Stimulated activated CD8-positive, alpha-beta memory T cell treated with anti-CD3 and anti-CD28 coated beads, Interleukin-12 subunit alpha, Interleukin-12 subunit beta, amount 100 ng/mL, for 24 hours (primary cell): ENCODE measurements around the gene AOAH.

Experiments
- DNase-seq: peaks from one replicate; pipeline ENCODE4 v3.0.0-alpha.2; 2020; ENCODE audit errors: extremely low read depth

AOAH gene

DNA sequence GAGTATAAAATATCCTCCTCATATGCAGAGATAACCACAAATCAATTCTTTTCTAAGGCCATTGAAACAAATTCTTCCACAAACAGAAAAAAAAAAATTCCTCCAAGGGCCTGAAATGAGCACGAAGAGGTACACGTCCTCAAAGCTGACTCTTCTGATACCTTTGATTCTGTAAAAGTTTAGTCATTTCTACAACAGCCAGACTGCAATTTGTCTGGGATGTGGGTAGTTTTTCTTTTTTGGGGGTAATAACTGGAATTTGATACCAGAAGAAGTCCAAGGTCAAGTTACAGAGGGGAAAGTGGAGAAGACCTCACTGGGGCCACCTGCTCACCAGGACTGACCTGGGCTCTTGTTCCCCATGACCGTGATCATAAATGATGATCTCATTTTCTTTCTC lies 121.8 kb downstream of the AOAH start:
- DNase-seq = no peak

DNA sequence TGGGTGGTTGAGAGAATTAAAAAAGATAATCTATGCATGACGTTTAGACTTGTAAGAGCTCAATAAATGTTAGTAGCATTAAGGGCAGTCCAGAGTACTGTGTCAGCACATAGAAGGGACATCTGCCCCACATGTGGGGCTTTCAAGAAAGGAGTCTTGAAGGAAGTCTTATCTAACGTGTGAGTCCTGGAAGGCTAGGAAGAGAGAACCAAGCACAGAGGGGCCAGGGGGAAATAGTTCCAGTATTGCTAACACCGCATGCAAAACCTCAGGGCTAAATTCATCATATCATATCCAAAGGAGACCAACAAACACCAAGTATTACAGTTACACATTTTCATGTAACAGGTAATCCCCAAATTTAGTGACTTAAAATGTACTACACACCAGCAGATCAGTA lies 122.7 kb downstream of the AOAH start:
- no peak for DNase-seq

DNA sequence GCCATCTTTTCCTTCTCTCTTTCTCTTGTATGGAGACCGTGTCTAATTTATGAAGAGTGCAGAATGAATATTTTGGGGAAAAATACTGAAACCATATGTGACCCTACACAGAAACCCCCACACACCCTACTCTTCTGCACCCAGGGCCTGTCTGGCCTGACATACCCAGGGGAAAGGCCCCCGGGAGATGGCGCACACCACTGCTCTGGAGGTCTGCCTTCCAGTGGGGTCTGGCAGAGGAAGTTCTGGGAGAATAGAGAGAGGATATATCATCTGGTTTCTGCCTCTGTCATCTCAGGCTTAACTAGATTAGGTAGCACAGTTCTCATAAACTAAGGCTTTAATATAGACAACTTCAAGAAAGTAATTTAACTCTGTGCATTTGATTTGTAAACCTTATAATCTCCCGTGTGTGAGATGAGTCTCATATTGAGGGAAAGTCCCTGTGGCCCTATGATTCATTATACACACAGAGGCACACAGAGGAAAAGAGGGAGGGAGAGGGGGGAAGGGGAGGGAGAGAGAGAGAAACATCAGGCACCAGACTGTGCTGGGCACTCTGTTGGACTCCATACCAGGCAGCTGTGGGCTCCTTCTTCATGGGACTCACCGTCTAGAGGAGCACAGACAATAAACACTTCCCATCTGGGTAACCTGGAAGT lies 123.3 kb downstream of the AOAH start:
- no peak for DNase-seq

DNA sequence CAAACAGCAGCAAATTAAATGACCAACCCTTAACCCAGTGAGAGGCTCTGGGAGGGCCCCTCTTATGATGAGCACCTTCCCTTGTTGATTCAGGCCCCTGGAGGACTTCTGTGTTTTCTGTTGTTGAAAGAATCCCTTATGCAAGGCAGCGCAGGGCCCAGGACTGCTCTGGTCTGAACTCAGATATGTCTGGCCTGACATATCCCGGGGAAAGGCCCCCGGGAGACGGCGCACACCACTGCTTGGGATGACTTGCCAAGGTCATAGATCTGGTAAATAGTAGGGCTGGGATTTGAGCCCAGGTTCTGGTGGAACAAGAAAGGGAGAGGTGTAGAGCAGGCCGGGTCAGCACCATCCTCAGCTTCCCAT lies 124.0 kb downstream of the AOAH start:
- DNase-seq = no peak

DNA sequence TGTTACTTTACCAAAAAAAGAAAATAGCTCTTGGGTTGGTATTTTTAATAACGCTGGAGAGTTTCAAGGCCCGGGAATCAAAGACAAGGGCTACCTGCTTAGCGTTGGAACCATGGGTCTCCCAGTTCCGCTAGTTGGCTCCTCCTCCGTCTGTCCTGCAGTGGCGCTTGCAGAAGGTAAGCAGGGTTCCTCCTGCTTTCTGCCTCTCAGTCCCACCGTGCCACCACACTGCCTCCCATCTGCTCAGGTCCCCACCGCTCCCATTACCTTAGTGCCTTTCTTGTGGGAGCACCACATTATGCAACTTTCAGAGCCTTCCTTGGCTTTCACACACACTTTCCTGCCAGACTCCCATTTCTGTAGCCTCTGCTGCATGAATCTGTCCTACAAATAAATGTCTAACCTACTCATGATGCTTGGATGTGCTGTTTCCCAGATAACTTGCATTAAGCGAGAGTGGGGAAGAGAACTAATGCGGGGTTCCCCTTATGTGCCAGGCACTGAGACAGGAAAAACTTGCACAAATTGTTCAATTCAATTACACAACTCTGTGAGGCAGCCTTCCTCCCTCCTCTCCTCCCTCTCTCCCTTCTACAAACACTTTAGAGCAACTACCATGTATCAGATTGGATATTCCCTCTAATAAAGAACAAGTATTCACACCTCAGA lies 124.5 kb downstream of the AOAH start:
- DNase-seq = no peak

DNA sequence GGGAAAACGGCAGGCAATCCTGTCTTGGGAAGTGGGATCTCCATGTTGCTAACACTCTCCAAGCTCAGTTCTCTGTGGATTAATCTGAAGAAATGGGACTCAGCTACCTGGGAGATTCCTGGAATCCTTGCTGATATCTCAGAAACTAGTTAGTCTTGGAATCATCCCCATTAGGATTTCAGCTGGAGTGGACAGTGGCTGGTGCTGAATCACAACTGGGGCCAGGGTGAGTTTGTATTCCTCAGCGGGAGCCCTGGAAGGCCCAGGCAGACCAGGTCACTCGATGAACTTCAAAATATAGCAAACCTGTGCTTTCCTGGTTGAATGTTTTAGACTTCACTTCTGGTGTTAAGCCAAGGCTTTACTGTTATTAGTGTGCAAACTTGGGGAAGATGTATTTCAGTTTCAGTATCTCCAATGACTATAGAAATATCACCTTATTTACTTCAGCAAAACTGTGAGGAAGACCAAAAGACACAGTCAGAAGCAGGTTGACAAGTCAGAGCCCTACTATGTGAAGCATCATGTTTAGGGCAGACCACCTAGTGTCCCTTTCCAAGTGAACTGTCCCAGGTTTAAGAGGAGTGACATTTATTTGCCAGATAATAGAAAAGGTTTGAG lies 126.1 kb downstream of the AOAH start:
- no peak for DNase-seq

DNA sequence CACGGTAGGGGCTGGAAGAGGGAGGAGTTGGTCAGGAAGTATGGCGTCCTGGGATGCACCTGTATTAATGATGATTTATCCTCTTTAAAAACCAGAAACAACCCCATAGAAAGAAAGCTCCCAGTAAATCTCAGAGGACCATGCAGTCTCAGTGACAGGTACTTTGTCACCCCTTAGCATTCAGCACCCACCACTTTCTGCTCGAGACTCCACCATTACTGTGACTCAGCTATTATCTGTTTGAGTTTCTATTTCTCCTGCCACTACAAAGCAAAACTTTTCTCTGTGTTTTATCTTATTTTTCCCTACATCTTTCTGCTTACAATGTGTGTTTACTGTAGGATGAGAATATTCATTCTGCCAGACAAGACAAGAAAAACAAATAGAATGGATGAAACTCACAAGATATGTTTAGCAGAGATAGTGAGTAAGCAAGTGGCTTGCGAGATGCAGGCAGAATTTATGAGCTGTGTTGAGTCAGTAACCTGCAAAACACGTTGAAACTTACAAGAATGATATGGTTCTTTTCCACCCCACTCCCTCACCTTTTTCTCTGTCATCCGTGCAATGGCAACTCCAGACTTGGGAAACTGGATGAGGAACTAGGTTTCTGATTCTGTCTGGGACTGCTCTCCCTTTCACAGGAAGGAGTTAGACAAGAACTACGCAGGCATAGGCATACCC lies 127.1 kb downstream of the AOAH start:
- no peak for DNase-seq

DNA sequence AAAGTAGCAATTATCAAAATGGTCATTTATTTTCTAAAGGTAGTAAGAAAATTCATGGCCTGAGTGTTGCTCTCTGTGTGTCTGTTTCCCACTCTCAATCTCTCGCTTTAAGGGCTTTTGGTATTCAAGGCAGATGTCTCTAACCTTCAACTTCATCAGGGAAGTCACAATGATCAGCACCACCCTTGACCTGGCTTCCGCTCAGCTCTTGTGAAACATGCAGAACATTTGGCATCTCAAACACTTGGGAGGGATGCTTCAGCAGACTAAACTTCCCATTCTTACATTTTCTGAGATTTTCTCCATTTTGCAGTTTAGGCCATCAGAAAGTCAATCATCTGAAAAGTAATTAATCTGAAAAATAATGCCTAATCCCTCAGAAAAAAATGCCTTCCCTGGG lies 129.8 kb downstream of the AOAH start:
- DNase-seq = no peak

DNA sequence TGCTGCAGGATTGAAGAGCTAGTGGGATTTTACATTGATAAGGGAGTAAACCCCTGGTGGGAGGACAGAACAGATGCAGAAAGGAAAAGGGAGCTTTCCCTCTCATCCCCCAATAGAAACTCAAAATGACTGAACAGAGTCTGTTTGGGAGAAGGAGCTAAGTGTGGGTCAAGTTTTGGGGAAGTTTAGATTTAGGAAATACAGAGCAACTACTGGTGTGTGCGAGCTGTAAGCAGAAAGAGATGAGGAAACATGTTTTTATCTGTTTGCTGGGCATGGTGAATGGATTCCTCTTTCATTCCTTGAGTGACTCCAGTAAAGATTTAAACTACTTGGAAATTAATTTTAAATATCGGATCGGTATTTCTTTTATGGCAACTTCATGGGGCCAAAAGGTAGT lies 132.7 kb downstream of the AOAH start:
- DNase-seq = no peak

DNA sequence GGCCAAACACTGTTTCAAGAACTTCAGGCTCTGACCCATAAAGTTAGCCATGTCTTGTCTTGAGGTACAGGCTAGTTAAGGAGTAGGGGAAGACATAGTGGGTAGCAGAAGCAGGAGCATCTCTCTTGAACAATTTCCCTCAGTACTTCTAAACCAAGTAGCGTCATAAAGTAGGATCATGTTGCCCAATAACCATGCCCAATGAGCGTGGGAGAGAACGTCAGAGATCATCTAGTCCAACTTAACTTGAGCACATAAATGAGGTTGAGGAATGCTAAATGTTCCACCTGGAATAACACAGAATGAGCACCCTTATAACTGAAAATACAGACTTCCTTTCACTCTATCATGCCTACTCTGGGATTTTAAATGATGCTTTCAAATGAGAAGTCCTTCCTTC lies 134.9 kb downstream of the AOAH start:
- DNase-seq = no peak

DNA sequence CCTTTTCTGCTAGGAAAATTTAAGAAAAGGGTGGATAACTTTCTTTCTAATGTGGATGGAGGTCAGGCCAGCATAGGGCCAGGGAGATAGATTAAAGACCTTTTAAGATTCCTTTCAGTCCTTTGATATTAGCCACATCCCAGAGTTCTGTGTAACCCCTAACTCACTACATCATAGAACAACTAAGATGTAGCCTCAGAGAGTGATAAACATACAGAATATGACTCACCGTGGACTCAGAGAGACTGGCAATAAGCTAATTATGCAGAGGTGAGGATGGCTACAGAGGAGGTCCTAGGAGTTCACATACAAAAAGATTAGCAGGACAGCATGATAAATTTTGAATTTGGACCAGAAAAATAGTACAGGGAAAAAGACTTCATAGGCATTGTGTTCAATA lies 141.0 kb downstream of the AOAH start:
- no peak for DNase-seq

DNA sequence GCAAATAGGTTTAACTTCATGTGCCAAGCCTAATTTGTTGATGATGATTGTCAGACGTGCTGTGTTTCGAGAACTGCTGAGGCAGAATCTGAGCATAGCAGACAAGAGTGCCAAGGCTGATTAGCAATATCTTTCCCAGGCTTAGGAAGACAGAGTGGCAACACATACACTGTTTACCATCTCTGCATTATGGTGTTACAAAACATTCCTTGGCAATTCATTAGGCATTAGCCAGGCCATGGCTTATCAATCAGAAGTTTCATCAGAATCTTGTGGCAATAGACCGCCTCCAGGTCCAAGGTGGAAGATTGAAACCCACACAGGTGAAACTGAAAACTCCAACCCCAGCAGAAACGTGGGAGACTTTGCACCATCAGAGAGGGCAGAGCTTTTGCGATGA lies 148.5 kb downstream of the AOAH start:
- no peak for DNase-seq

DNA sequence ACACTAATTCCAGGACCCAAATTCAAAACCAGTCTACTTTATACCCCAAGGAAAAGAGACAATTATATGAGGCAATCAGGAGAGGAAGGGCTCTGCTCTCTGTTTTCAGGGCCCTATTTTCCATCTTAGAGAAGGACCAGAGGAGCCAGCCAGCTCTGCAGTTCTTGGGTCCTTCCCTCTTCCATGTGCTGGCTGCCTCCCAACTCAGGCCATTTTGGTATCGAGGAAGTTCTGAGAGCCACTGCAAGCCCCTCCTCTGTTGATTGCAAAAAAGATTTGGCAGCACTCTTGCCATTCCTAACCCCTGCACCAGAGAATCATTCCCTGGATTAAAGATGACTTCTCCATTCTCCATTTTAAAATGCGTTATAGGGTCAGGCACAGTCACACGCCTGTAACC lies 151.2 kb downstream of the AOAH start:
- DNase-seq = no peak

DNA sequence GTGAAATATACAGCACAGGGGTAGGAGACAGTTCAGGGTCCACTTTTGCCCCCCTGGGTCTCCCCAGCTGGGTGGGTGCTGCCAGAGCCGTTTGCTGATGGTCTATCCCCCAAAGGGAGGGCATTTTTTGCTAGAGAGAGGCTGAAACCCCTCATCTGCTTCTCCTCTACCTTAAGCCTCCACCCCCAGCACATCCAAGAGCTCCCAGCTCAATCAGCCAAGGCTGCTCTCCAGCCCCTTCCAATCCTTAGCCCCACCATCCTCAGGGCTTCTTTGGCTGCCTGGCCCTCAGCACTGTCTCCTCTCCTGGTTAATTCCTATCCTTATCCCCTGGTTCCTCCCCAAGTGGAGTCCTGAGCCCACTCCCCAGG lies 153.1 kb downstream of the AOAH start:
- no peak for DNase-seq

DNA sequence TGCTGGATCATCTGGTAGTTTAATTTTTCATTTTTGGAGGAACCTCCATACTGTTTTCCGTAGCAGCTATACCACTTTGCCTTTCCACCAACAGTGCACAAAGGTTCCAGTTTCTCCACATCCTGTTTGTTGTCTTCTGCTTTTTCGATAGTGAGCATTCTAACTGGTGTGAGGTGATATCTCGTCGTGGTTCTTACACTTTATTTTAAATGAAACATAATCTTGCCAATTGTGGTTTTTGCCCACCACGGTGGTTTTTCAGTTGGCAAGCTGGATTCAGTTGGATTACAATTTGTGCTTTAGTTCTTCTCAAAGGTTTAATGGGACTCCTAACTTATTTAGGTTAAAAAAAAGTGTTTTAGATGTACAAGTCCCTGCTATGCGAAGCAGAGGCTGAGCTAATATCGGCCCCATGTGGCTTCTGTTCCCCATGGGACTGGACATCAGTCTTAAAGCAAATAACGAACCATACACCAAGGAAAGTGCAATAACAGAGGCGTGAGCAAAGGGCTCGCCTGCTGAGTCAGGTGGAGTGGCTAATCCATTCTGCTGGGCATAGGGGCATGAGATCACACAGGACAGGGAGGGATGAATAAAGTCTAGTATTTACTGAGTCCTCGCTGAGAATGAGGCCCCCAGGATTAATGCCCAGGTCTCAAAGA lies 153.6 kb downstream of the AOAH start:
- no peak for DNase-seq

DNA sequence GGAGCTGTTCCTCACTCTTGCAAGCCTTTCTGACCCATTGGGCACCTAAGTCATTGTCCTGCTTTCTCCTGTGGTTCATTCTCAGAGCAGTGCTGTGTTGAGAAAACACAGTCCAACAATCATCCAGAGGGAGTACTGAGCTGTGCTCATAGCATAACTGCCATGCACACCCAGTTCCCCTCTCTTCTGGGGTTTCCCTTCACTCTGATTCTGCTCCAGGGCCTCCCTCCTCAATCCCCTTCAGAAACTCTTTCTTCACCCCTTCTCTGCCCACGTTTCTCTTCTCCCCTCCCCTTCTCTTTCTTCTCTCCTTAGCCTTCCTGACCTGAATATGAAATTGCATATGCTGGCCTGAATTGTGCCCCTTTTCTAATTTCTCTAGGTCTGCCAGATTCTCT lies 155.8 kb downstream of the AOAH start:
- DNase-seq = no peak

DNA sequence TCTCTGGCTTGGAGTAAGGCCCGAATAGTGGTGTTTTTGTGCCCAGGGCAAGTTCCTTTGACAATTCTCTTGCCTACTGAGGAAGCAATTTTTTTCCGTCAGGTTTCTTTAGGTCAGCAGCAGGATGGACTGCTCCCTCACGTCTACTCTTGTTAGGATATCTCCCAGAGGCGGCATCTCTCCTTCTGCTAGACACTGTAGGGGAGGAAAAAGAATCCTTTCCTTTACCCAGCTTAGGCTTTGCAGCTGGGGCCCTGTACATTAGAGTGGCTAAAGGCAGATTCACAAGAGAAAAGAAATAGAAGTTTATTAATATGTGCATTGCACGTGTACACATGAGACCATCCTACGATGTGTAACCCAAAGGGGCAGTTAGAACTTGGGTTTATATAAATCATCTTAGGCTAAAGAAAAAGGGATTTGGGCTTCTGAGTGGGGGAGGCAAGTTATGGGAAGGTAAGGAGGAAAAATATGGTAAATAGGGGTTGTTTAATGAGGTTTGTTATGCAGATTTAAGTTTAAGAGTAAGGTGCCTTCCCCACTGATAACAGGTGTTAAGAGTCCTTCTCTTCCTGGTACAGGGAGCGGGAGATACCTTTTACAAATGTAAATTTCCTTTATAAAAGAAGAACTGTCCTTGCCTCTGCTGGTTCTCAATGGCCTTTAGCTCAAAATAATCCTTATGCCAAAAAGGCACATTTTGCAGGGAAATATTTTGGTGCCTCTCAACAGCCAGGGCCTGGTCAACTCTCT lies 156.4 kb downstream of the AOAH start:
- DNase-seq = no peak

DNA sequence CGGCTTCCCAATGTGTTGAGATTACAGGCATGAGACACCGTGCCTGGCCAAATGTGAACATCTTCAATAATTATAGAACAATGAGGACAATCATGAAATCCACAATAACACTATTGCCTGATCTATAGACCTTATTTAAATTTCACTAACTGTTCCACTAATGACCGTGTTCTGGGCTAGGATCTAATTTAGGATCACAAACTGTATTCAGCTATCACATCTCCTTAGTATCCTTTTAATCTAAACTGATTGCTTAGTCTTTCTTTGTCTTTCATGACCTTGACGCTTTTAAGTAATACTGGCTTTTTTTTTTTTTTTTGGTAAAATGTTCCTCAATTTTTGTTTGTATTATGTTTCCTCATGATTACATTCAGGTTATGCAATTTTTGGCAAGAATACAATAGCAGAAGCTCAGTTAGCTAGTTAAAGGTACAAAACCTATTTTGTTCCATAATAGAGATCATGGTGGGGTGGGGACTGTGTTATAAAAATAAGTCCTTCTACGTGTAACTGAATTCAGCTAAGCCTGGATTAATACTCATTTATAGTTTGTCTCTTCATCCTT lies 158.4 kb downstream of the AOAH start:
- no peak for DNase-seq

DNA sequence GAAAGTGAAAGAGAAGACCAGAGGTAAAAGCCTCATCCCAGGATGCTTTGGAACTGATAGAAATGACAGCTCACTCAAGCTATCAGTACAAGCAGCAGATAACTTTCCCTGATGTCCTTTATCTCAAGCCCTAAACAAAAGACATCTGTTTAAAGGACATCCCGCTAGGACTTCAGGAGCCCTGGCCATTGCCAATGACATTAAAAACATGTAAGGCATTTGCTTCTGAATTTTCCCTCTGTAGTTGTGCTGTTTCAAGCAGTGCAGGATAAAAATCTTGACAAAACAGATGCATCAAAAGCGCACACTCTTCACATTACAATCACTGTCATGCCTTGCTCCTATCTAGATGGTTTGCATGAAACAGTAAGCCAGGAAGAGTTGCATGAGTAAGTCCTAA lies 159.8 kb downstream of the AOAH start:
- DNase-seq = no peak

DNA sequence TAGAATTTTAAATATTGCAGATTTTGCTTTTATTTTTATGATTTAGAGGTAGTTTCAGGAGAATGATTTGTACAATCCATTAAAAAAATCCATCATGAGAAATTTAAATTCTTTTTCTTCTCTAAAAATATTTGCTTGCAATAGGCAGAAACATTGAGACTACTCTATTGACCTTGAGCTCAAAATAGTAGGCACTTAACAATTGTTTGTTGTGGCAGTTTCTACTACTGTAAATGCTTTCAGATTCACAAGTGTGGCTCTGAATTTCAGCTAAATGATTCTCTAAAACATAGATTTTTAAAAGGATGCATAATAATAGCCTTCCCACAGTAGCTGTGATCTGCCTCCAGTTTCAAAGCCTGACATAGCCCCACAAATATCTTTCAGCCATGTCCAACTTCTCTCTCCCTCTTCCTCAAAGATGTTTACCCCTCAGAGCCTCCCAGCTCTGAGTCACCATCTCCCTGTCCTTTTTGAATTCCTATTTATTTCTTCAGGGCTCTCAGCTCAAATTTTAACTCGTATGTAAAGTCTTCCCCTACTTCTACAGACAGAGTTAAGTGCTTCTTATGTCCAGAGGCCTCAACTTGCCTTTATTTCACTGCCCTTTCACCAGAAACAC lies 160.5 kb downstream of the AOAH start:
- no peak for DNase-seq

DNA sequence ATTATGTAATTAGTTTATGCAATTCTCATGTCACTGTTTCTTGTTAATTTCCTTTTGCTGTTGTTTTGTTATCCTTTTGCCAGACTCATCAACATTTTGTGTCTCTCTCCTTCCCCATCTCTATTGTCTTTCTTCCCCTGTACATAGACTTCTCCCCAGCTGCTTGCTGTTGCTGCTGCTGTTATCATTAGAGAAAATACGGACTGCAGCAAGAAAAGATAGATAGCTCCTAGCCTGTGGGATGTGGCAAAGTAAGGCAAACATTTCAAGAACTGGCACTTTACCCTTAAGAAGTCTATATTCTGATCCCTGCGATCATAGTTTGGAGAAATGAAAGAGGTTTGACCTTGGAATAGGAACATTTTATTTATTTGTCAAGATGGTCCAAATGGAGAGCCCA lies 162.2 kb downstream of the AOAH start:
- no peak for DNase-seq
